Testis (tissue), 3 donors: ENCODE data around the gene LRRIQ4. TPM values are rescaled to one million over a fixed set of nuclear protein-coding genes. Genes with fewer than 3 reads are reported as not detected.

Experiments used
- DNase-seq: peaks from one replicate; pipeline ENCODE4 v3.0.0-alpha.2; 2019
- H3K27ac ChIP-seq, 2 donors: fragments of 200-600 bp; sonication (generic); one replicate each; pipeline ENCODE4 v1.5.1; 2019
- H3K27me3 ChIP-seq: fragments of 200-600 bp; sonication (generic); one replicate; pipeline ENCODE4 v1.5.1; 2019
- H3K36me3 ChIP-seq: fragments of 200-600 bp; sonication (generic); one replicate; pipeline ENCODE4 v1.5.1; 2017; ENCODE audit warnings: low read depth; ENCODE audit errors: missing control alignments
- H3K4me1 ChIP-seq: fragments of 200-600 bp; sonication (generic); one replicate; pipeline ENCODE4 v1.5.1; 2019
- H3K4me3 ChIP-seq, 2 donors: fragments of 200-600 bp; sonication (generic); one replicate each; pipeline ENCODE4 v1.5.1; 2017 to 2019
- H3K9me3 ChIP-seq: fragments of 200-600 bp; sonication (generic); one replicate; pipeline ENCODE4 v1.5.1; 2017
- CTCF ChIP-seq, 3 experiments: fragments of 450-650 bp in 2 of 3; fragments of 200-600 bp in 1 of 3; sonication (generic) in 1 of 3; IDR thresholded peaks; one replicate each; pipeline ENCODE4 v1.5.1; 2016 to 2019; ENCODE audit warnings: antibody characterized with exemption in 3 of 3, mild to moderate bottlenecking in 2 of 3, moderate library complexity in 1 of 3
- POLR2A ChIP-seq: fragments of 450-650 bp; IDR thresholded peaks from one replicate; pipeline ENCODE4 v1.6.1; 2017; ENCODE audit warnings: antibody characterized with exemption, mild to moderate bottlenecking, moderate library complexity
- WGBS, 2 donors: methylation state at CpG; one replicate each; pipeline ENCODE4 v1.1.5; 2018; 5-methylcytosine and 5-hydroxymethylcytosine counted together
- intact Hi-C: fragments of 100-400 bp; cut with DNase I; formaldehyde crosslinking; loops from one replicate; pipeline ENCODE4 v1.15.1; 2023; ENCODE audit warnings: low total_unique reads
- polyA plus RNA-seq: library from polyadenylated mRNA; stranded (reverse); fragments of 350-450 nt; fragmentation: Illumina TruSeq; extraction: RNeasy Lipid Tissue Mini Kit (QIAGEN cat#74804); gene quantifications from one replicate; pipeline ENCODE4 v1.2.3, GENCODE V29; 2014; ENCODE audit warnings: low read depth, low replicate concordance; ENCODE audit not compliant: insufficient read depth
- total RNA-seq, 2 donors: library from RNA; depleted of rRNA; stranded (reverse); fragments of >200 nt; gene quantifications; one replicate each; pipeline ENCODE4 v1.2.3, GENCODE V29; 2016

Gene LRRIQ4
- total and polyA plus RNA-seq, 3 donors from 2014 or later: 0.68 to 3.4 (median 1.3) TPM

GRCh38 chr3:169838511-169839030 lies 25.9 kb downstream of the LRRIQ4 start:
- Histone ChIP-seq H3K4me3 (no peak overlapping the region), H3K27me3 (no peaks in the 10 kb centered on the region), H3K27ac (no peak overlapping the region), H3K36me3 (no peaks in the 10 kb centered on the region), H3K4me1 (no peaks in the 10 kb centered on the region), H3K9me3 (no peaks in the 10 kb centered on the region)
- intact Hi-C loops: no loop called here
- TF ChIP-seq POLR2A (no peak), CTCF (IDR thresholded peaks at IDR 0.05) (no peak)
- 90 to 94% methylated on average over 1 of the region's 1 CpG for WGBS, 2 donors
- no peak for DNase-seq

- no peaks in the 10 kb centered on the region for H3K36me3 ChIP-seq
- TF ChIP-seq CTCF (IDR thresholded peaks at IDR 0.05): no peak
- intact Hi-C loops: no loop called here
- H3K4me3 ChIP-seq: no peak overlapping the region
- no peaks in the 10 kb centered on the region for H3K27me3 ChIP-seq
- H3K9me3 ChIP-seq: no peaks in the 10 kb centered on the region
- no peak overlapping the region for H3K27ac ChIP-seq
- WGBS, 2 donors: 55 to 77% methylated on average over 4 of the region's 4 CpGs
- no peak for DNase-seq
- no peaks in the 10 kb centered on the region for H3K4me1 ChIP-seq
Observed at GRCh38 chr3:169841171-169841570, 28.5 kb downstream of the LRRIQ4 start.

- WGBS, 2 donors: 55 to 69% methylated on average over 3 of the region's 3 CpGs
- Histone ChIP-seq H3K27ac (no peak overlapping the region), H3K9me3 (no peaks in the 10 kb centered on the region), H3K36me3 (no peaks in the 10 kb centered on the region), H3K4me3 (no peak overlapping the region), H3K4me1 (no peaks in the 10 kb centered on the region), H3K27me3 (no peaks in the 10 kb centered on the region)
- no peak for DNase-seq
- intact Hi-C loops: no loop called here
- TF ChIP-seq POLR2A (no peak), CTCF (IDR thresholded peaks at IDR 0.05) (no peak)
Observed at GRCh38 chr3:169842960-169843359, 30.3 kb downstream of the LRRIQ4 start.

- no peak overlapping the region for H3K4me3 ChIP-seq
- TF ChIP-seq POLR2A: no peak
- no peak for TF ChIP-seq CTCF (IDR thresholded peaks at IDR 0.05)
- WGBS, 2 donors: 90 to 95% methylated on average over 11 of the region's 11 CpGs
- no peaks in the 10 kb centered on the region for H3K27me3 ChIP-seq
- H3K9me3 ChIP-seq: no peaks in the 10 kb centered on the region
- no peak overlapping the region for H3K27ac ChIP-seq
- no peaks in the 10 kb centered on the region for H3K4me1 ChIP-seq
- intact Hi-C loops: no loop called here
- DNase-seq: no peak
- H3K36me3 ChIP-seq: no peaks in the 10 kb centered on the region
Observed at GRCh38 chr3:169846458-169847193, 34.0 kb downstream of the LRRIQ4 start.

GRCh38 chr3:169847896-169848295 lies 35.2 kb downstream of the LRRIQ4 start:
- no peak overlapping the region for H3K27ac ChIP-seq
- no peak for TF ChIP-seq POLR2A
- no peak for TF ChIP-seq CTCF (IDR thresholded peaks at IDR 0.05)
- DNase-seq: no peak
- no peak overlapping the region for H3K4me3 ChIP-seq
- intact Hi-C loops: no loop called here
- no peaks in the 10 kb centered on the region for H3K36me3 ChIP-seq
- 59 to 63% methylated on average over 3 to 4 of the region's 4 CpGs for WGBS, 2 donors
- H3K9me3 ChIP-seq: no peaks in the 10 kb centered on the region
- H3K27me3 ChIP-seq: no peaks in the 10 kb centered on the region
- H3K4me1 ChIP-seq: no peaks in the 10 kb centered on the region
